Activated CD4-positive, CD25-positive, alpha-beta regulatory T cell (primary cell): ENCODE results near the gene TMPRSS4.

ENCODE experiments used
- DNase-seq, 4 experiments: peaks; one replicate each; lab custom pipeline; 2025; lab: John Stamatoyannopoulos, UW

The TMPRSS4 gene

GRCh38 chr11:118080296-118080695 lies 3.4 kb downstream of the TMPRSS4 start:
- no peak for DNase-seq

- no peak for DNase-seq
These were observed 4.5 kb downstream of the TMPRSS4 start for GRCh38 chr11:118081241-118081958.

GRCh38 chr11:118082880-118083552 lies 6.1 kb downstream of the TMPRSS4 start:
- no peak for DNase-seq

GRCh38 chr11:118084247-118084646 lies 7.4 kb downstream of the TMPRSS4 start:
- no peak for DNase-seq

- no peak for DNase-seq
These were observed 7.8 kb downstream of the TMPRSS4 start for GRCh38 chr11:118084656-118085055.

- no peak for DNase-seq
These were observed 10.3 kb downstream of the TMPRSS4 start, which contains the start of gene SMIM35 for GRCh38 chr11:118086913-118087768. Gene SMIM35, minus strand, starts transcription at chr11:118086963. Its CDS starts 206 bp downstream, at chr11:118086757.

- DNase-seq = no peak
These were observed 11.1 kb downstream of the TMPRSS4 start for GRCh38 chr11:118087931-118088330.

- no peak for DNase-seq
These were observed 11.7 kb downstream of the TMPRSS4 start for GRCh38 chr11:118088531-118088930.

GRCh38 chr11:118090545-118091162 lies 13.8 kb downstream of the TMPRSS4 start:
- DNase-seq = no peak

GRCh38 chr11:118091690-118092089 lies 14.8 kb downstream of the TMPRSS4 start:
- DNase-seq = no peak

GRCh38 chr11:118092907-118093571 lies 16.2 kb downstream of the TMPRSS4 start:
- no peak for DNase-seq

- no peak for DNase-seq
These were observed 18.6 kb downstream of the TMPRSS4 start for GRCh38 chr11:118095493-118095892.

GRCh38 chr11:118095967-118096367 lies 19.1 kb downstream of the TMPRSS4 start:
- DNase-seq = no peak

- DNase-seq = no peak
These were observed 22.3 kb downstream of the TMPRSS4 start for GRCh38 chr11:118098996-118099837.

- DNase-seq = no peak
These were observed 23.1 kb downstream of the TMPRSS4 start for GRCh38 chr11:118099838-118100556.

GRCh38 chr11:118100691-118101232 lies 23.9 kb downstream of the TMPRSS4 start:
- no peak for DNase-seq

- no peak for DNase-seq
These were observed 25.9 kb downstream of the TMPRSS4 start for GRCh38 chr11:118102721-118103261.

GRCh38 chr11:118104491-118104890 lies 27.6 kb downstream of the TMPRSS4 start:
- no peak for DNase-seq

GRCh38 chr11:118105657-118106305 lies 28.9 kb downstream of the TMPRSS4 start:
- no peak for DNase-seq
